Fibroblast of villous mesenchyme (primary cell): ENCODE data around the gene HES2. TPM values are rescaled to one million over a fixed set of nuclear protein-coding genes. Genes with fewer than 3 reads are reported as not detected.
"Not testable (repeated sequence)": the region's sequence is repeated elsewhere in the genome, so short reads cannot be mapped to it uniquely, and the experiment has no call there.

ENCODE experiments used
- DNase-seq: peaks from one replicate; pipeline ENCODE4 v3.0.0-alpha.2; 2010; ENCODE audit warnings: low read depth
- H3K4me3 ChIP-seq: 2 replicates; pipeline ENCODE4 v1.5.1; 2011; ENCODE audit warnings: low read depth, mild to moderate bottlenecking, low read length
- CTCF ChIP-seq: IDR thresholded peaks from 2 replicates; pipeline ENCODE4 v1.5.1; 2012; ENCODE audit warnings: low read depth, mild to moderate bottlenecking, low read length; ENCODE audit not compliant: insufficient read depth
- total RNA-seq: library from RNA; depleted of rRNA; stranded (reverse); fragments of >200 nt; gene quantifications from 2 replicates; pipeline ENCODE4 v1.2.3, GENCODE V29; 2012

HES2 gene
- total RNA-seq, 1 donor: 0.43 TPM

- no peak overlapping the region for H3K4me3 ChIP-seq
- no peak for DNase-seq
- no peak for TF ChIP-seq CTCF
Observed at GRCh38 chr1:6409053-6409452, 10.7 kb downstream of the HES2 start.

GRCh38 chr1:6408023-6408422 lies 11.7 kb downstream of the HES2 start:
- no peak for TF ChIP-seq CTCF
- no peak overlapping the region for H3K4me3 ChIP-seq
- no peak for DNase-seq

GRCh38 chr1:6401673-6402072 lies 18.0 kb downstream of the HES2 start:
- TF ChIP-seq CTCF: no peak
- no peak overlapping the region for H3K4me3 ChIP-seq
- DNase-seq: no peak

- H3K4me3 ChIP-seq: no peak overlapping the region
- DNase-seq: no peak
- TF ChIP-seq CTCF: no peak
Observed at GRCh38 chr1:6399294-6399693, 20.4 kb downstream of the HES2 start.

GRCh38 chr1:6397844-6398441 lies 21.8 kb downstream of the HES2 start:
- no peak overlapping the region for H3K4me3 ChIP-seq
- no peak for TF ChIP-seq CTCF
- DNase-seq: no peak

GRCh38 chr1:6396998-6397397 lies 22.7 kb downstream of the HES2 start:
- peak; percentile 26 for TF ChIP-seq CTCF
- no peak overlapping the region for H3K4me3 ChIP-seq
- DNase-seq: no peak

- not testable (repeated sequence) for H3K4me3 ChIP-seq, DNase-seq
Observed at GRCh38 chr1:6395781-6396244, 23.9 kb downstream of the HES2 start.

GRCh38 chr1:6395130-6395529 lies 24.6 kb downstream of the HES2 start:
- DNase-seq, H3K4me3 ChIP-seq: not testable (repeated sequence)
